Gastrocnemius medialis (tissue), 4 donors: ENCODE results near the gene RBBP7.

ENCODE experiments used
- POLR2A ChIP-seq, 2 donors: fragments of 450-650 bp; IDR thresholded peaks; one replicate each; pipeline ENCODE4 v1.6.1; 2017; ENCODE audit warnings: antibody characterized with exemption in 2 of 2, mild to moderate bottlenecking in 2 of 2, moderate library complexity in 2 of 2
- TF ChIP-seq, protein P1 (sequence below), 5 experiments: fragments of 450-650 bp in 3 of 5; fragments of 200-600 bp in 2 of 5; sonication (generic) in 2 of 5; IDR thresholded peaks in 4 of 5; conservative IDR thresholded peaks in 1 of 5; 1 replicate in 4 of 5; 2 replicates in 1 of 5; pipeline ENCODE4 v1.5.1; 2016 to 2019; ENCODE audit warnings: antibody characterized with exemption in 5 of 5, mild to moderate bottlenecking in 3 of 5, moderate library complexity in 3 of 5

DNA sequence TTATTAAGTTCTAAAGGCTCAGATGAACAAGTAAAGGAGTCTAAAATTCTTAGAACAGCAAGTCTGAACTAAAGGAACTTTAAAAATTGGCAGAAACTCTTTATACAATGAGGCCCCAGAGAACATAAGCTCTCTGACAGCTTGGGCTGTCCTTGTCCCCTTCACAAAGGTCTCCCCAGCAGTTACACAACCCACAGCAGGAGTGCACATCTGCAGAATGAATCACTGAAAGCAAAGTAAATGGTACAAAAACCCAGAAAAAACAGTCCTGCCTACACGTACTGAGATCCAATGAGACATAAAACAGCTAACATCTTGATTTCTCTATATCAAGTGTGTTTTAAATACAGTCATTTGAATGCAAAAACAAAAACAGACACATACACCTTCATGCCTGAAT is 18.7 kb downstream of the RBBP7 start:
- TF ChIP-seq, protein P1, sequence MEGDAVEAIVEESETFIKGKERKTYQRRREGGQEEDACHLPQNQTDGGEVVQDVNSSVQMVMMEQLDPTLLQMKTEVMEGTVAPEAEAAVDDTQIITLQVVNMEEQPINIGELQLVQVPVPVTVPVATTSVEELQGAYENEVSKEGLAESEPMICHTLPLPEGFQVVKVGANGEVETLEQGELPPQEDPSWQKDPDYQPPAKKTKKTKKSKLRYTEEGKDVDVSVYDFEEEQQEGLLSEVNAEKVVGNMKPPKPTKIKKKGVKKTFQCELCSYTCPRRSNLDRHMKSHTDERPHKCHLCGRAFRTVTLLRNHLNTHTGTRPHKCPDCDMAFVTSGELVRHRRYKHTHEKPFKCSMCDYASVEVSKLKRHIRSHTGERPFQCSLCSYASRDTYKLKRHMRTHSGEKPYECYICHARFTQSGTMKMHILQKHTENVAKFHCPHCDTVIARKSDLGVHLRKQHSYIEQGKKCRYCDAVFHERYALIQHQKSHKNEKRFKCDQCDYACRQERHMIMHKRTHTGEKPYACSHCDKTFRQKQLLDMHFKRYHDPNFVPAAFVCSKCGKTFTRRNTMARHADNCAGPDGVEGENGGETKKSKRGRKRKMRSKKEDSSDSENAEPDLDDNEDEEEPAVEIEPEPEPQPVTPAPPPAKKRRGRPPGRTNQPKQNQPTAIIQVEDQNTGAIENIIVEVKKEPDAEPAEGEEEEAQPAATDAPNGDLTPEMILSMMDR (IDR thresholded peaks at IDR 0.05 in 4 of 5, conservative IDR thresholded peaks at IDR 0.05 in 1 of 5) = no peak
- no peak for TF ChIP-seq POLR2A (IDR thresholded peaks at IDR 0.05)
